Measurements from ENCODE around the gene C2orf69. TPM values are rescaled to one million over a fixed set of nuclear protein-coding genes. Genes with fewer than 3 reads are reported as not detected.

The C2orf69 gene
- total and polyA plus RNA-seq, 2 of the 8 experiments (the other 6 are each of a cell fraction or from before 2014, with no cell fraction given): 3.9 to 32.0 TPM

- H3K4me3 ChIP-seq (ENCODE audit: extremely low read depth in 1 of 4, insufficient read depth in 2 of 4, low read depth in 3 of 4, low read length in 4 of 4): no peak overlapping the region
- no peak overlapping the region for H2BK20ac ChIP-seq (ENCODE audit: low read length)
- H3K4ac ChIP-seq (replicated peaks; ENCODE audit: insufficient read length, low read depth, low read length): no peak overlapping the region
- FAIRE-seq (no peak), DNase-seq (ENCODE audit: low read depth in 1 of 2, low spot score in 2 of 2) (no peak)
- no peak overlapping the region for H3K27ac ChIP-seq (ENCODE audit: low read depth, low read length)
- no peaks in the 10 kb centered on the region for H4K20me1 ChIP-seq (replicated peaks in 1 of 2; ENCODE audit: control insufficient read depth in 1 of 2, insufficient read depth in 2 of 2, low read length in 2 of 2)
- WGBS, 2 experiments (ENCODE audit: extremely low coverage in 1 of 2, insufficient coverage in 1 of 2, insufficient read length in 1 of 2, insufficient replicate concordance in 2 of 2, low coverage in 1 of 2, low lambda C conversion rate in 2 of 2, missing lambda C conversion rate in 1 of 2): 72% methylated on average over 1 of the region's 1 CpG; no CpG with 5 or more reads in 1 of the 2 experiments
- H2AK5ac ChIP-seq (ENCODE audit: low read depth, low read length): no peak overlapping the region
- no peak overlapping the region for H2BK15ac ChIP-seq (ENCODE audit: low read length)
- H3K4me1 ChIP-seq (replicated peaks in 1 of 4; ENCODE audit: control insufficient read depth in 3 of 4, insufficient read depth in 4 of 4, low read length in 3 of 4): no peaks in the 10 kb centered on the region
- H3K56ac ChIP-seq (replicated peaks; ENCODE audit: insufficient read length, low read depth, low read length): no peak overlapping the region
- H3K79me2 ChIP-seq (ENCODE audit: control insufficient read depth in 1 of 2, insufficient read depth in 2 of 2, low read length in 2 of 2): no peaks in the 10 kb centered on the region
- no peaks in the 10 kb centered on the region for H3K27me3 ChIP-seq (replicated peaks in 1 of 4; ENCODE audit: control insufficient read depth in 3 of 4, extremely low read depth in 1 of 4, insufficient read depth in 3 of 4, low read length in 3 of 4)
- H3K79me1 ChIP-seq (ENCODE audit: low read depth, low read length): no peaks in the 10 kb centered on the region
- H3K23me2 ChIP-seq (ENCODE audit: low read depth, low read length): no peaks in the 10 kb centered on the region
- no peak overlapping the region for H3K9ac ChIP-seq (replicated peaks in 1 of 4; ENCODE audit: extremely low read depth in 1 of 4, low read depth in 3 of 4, low read length in 3 of 4)
- no peak overlapping the region for H4K91ac ChIP-seq (replicated peaks; ENCODE audit: insufficient read length, low read length)
- no peak overlapping the region for H2BK120ac ChIP-seq (replicated peaks; ENCODE audit: low read depth, low read length)
- H2BK5ac ChIP-seq (ENCODE audit: low read depth, low read length): no peak overlapping the region
- ChIA-PET CTCF (ENCODE audit: partially characterized antibody) (no interaction called here), POLR2A (ENCODE audit: partially characterized antibody) (interaction anchor here (2.7 kb wide), 1 partner anchor 7 kb away, joined by 14 read pairs; the partner anchor contains the start of gene C2orf69)
- H3K23ac ChIP-seq (ENCODE audit: insufficient read length): no peak overlapping the region
- no peak overlapping the region for H2AFZ ChIP-seq (ENCODE audit: low read length)
- no peak overlapping the region for H3K18ac ChIP-seq (ENCODE audit: extremely low read depth, low read length)
- no peak overlapping the region for H4K5ac ChIP-seq (ENCODE audit: insufficient read length, low read depth, low read length)
- H3K14ac ChIP-seq (ENCODE audit: insufficient read length): no peak overlapping the region
- no peaks in the 10 kb centered on the region for H3K9me3 ChIP-seq (ENCODE audit: insufficient read depth in 2 of 2, low read depth in 1 of 2, low read length in 1 of 2)
- H3K36me3 ChIP-seq (ENCODE audit: control insufficient read depth in 2 of 4, insufficient read depth in 4 of 4, low read length in 3 of 4): no peaks in the 10 kb centered on the region
- no peak overlapping the region for H3K4me2 ChIP-seq (ENCODE audit: insufficient read depth in 1 of 2, low read depth in 2 of 2, low read length in 2 of 2)
- no peak overlapping the region for H2BK12ac ChIP-seq (ENCODE audit: low read depth, low read length)
- H4K8ac ChIP-seq (ENCODE audit: extremely low read depth, insufficient read depth, low read length): no peak overlapping the region
- TF ChIP-seq ZNF274 (IDR thresholded peaks at IDR 0.05; ENCODE audit: borderline replicate concordance, extremely low read depth, low read length) (no peak), NRF1 (IDR thresholded peaks at IDR 0.05; ENCODE audit: low read depth, low read length) (no peak), KDM5A (IDR thresholded peaks at IDR 0.05; ENCODE audit: low read length) (no peak)
These were observed 8.0 kb upstream of the C2orf69 start for GRCh38 chr2:199903111-199903510.

All from H1 (cell line).